Measurements from ENCODE around the gene BCAR3. TPM values are rescaled to one million over a fixed set of nuclear protein-coding genes. Genes with fewer than 3 reads are reported as not detected.
A peak's percentile ranks its signal among the peaks of the same experiment; 100 is the strongest.

Gene BCAR3
- polyA plus RNA-seq (2013, experiment 1 of 2): 9.4 TPM
- polyA plus RNA-seq (2013, experiment 2 of 2): 13.0 TPM

DNA sequence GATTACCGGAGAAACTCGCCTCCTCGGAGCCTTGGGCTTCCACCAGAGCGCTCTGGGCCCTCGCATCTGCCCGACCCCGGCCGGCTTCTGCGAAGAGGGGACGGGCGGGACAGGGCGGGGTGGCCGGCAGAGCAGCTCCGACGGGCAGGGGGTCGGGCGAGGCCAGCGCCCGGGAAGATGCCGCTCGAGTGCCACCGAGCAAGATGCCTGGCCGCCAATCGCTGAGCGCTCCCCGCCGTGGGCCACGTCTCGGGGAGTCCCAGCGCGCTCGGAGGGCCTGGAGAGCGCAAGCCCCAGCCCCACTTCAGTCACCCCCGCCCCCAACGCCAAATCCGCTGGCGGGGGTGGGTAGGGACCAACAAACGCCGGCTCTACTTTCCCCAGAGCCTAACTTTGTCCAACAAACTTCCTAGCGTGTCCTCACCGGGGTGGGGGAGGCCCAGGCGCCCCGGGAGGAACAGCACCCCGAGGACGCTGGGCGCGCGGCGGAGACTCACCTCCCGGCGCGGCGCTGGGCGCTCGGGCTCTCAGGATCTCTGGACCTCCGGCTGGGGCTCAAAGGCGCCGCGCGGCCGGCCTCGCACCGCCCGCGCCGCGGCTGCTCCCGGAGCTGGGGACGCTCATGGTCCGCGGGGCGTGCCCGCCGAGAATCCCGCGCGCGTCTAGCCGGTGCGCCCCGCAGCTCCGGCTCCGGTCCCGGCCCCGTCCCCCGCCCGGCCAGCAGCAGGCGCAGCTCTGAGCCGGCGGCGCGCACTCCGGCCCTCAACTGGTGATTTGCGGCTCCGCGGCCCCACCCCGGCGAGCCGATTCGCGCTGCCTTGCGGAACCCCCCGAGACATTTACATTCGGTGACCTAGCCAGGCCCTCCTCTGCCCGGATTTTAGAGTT, at the start of gene BCAR3:
TSS of gene BCAR3 (minus strand) at position 737 of the 888 bp plus-strand sequence. CDS start 6,907 bp downstream, outside the sequence.
- H3K27me3 ChIP-seq (ENCODE audit: insufficient read depth, low read length): peaks cover 28% of the 10 kb centered on the region
- peak within 1 kb of the TSS; percentile 75 for H3K9ac ChIP-seq (ENCODE audit: low read depth, low read length)
- H3K4me1 ChIP-seq (ENCODE audit: insufficient read depth, low read length): peaks cover 9% of the 10 kb centered on the region
- H3K4me3 ChIP-seq (ENCODE audit: low read length): peak within 1 kb of the TSS; percentile 60
- WGBS: under 1% methylated on average over 105 of the region's 105 CpGs
- peak within 1 kb of the TSS; percentile 27 for H3K27ac ChIP-seq (ENCODE audit: low read depth, low read length)
- H3K36me3 ChIP-seq (ENCODE audit: insufficient read depth, low read length): no peaks in the 10 kb centered on the region
- no peaks in the 10 kb centered on the region for H3K9me3 ChIP-seq (ENCODE audit: insufficient read depth, low read depth, low read length)

DNA sequence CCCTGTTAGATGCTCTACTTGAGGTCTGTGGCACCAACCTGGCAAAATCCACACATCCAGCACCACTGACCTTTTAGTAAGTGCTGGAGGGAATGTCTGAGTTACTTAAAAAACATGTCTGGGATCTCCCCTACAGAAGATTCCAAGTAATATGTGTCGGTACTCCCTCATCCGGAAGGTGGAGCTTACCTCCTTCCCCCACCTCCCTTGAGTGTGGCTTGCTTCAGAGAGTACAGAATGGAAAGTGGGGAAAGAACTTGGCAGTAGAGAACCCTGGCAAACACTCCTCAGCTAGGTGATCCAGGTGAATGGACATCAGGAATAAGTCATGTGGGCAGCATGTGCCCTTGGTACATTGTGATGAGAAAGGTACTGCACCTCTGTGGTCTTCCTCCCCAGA, 49.0 kb upstream of the BCAR3 start:
- Histone ChIP-seq H3K4me3 (ENCODE audit: low read length) (no peak overlapping the region), H3K27ac (ENCODE audit: low read depth, low read length) (no peak overlapping the region), H3K9ac (ENCODE audit: low read depth, low read length) (no peak overlapping the region), H3K27me3 (ENCODE audit: insufficient read depth, low read length) (no peaks in the 10 kb centered on the region), H3K4me1 (ENCODE audit: insufficient read depth, low read length) (peaks cover 11% of the 10 kb centered on the region), H3K9me3 (ENCODE audit: insufficient read depth, low read depth, low read length) (no peaks in the 10 kb centered on the region), H3K36me3 (ENCODE audit: insufficient read depth, low read length) (no peaks in the 10 kb centered on the region)
- 94% methylated on average over 2 of the region's 2 CpGs for WGBS

DNA sequence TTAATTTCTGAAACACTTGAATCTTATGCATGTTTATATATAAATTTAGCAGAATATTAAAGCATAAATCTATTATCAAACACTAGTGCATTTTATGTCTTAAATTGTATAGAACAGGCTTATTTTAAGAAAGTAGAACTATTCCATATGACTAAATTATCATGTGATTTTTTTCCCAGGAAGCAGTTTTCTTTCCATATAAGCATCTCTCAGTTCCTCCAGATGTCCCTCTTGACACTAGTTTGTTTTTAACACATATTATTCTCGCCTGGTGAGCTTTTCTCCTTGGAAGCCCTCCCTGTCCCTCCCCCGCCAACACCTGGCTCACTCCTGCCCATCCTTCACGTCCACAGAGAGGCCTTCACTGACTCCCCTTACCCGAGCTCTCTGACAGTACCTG, 48.3 kb upstream of the BCAR3 start:
- Histone ChIP-seq H3K4me1 (ENCODE audit: insufficient read depth, low read length) (peaks cover 11% of the 10 kb centered on the region), H3K27me3 (ENCODE audit: insufficient read depth, low read length) (no peaks in the 10 kb centered on the region), H3K36me3 (ENCODE audit: insufficient read depth, low read length) (no peaks in the 10 kb centered on the region), H3K27ac (ENCODE audit: low read depth, low read length) (no peak overlapping the region), H3K4me3 (ENCODE audit: low read length) (no peak overlapping the region), H3K9ac (ENCODE audit: low read depth, low read length) (no peak overlapping the region), H3K9me3 (ENCODE audit: insufficient read depth, low read depth, low read length) (no peaks in the 10 kb centered on the region)
- WGBS: 81% methylated on average over 4 of the region's 4 CpGs

DNA sequence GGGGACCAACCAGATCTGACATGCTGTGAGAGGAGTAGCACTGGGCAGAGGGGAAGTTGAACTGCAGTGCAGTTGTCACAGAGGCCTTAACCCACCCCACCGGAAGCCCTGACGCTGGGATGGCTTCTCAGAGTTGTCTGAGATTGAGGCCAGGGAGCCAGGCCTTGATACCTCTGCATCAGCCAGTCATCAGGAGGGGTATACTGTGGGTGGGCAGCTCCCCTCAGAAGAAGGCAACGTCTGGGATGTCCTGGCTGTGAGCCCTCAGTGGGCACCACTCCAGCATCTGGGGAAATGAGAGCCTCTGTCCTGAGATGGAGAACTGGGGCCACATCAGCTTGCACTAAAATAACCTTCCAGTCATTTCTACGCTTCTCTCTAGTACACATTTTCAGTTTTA, 47.9 kb upstream of the BCAR3 start:
- Histone ChIP-seq H3K9ac (ENCODE audit: low read depth, low read length) (no peak overlapping the region), H3K36me3 (ENCODE audit: insufficient read depth, low read length) (no peaks in the 10 kb centered on the region), H3K4me1 (ENCODE audit: insufficient read depth, low read length) (peaks cover 11% of the 10 kb centered on the region), H3K27me3 (ENCODE audit: insufficient read depth, low read length) (no peaks in the 10 kb centered on the region), H3K9me3 (ENCODE audit: insufficient read depth, low read depth, low read length) (no peaks in the 10 kb centered on the region), H3K4me3 (ENCODE audit: low read length) (no peak overlapping the region), H3K27ac (ENCODE audit: low read depth, low read length) (no peak overlapping the region)
- WGBS: 90% methylated on average over 4 of the region's 4 CpGs

DNA sequence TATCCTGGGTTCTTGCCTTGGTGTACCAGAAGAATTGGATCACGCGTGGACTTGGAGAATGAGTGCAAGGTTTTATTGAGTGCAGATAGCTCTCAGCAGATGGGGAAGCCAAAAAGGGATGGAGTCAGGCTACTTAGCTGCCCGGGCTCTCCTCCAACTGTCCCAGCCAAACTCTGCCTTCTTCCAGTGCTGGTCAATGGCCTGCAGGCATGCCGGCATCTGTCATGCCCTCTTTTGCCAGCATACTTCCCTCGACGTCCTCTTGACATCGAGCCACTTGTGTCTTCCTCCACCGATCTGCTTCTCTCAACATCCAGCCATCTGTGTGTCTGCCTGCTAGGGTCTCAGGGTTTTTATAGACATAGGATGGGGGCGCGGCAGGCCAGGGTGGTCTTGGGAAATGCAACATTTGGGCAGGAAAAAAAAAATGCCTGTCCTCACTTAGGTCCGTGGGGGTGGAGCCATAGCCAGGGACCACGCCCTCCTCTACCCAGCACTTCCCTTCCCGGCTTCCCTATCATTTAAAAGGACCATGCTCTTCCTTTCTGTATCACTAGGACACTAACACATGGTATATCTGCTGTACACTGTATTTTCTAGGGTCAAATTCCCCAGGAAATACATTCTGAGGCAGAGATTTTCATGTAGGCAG, 47.0 kb upstream of the BCAR3 start:
- no peaks in the 10 kb centered on the region for H3K27me3 ChIP-seq (ENCODE audit: insufficient read depth, low read length)

DNA sequence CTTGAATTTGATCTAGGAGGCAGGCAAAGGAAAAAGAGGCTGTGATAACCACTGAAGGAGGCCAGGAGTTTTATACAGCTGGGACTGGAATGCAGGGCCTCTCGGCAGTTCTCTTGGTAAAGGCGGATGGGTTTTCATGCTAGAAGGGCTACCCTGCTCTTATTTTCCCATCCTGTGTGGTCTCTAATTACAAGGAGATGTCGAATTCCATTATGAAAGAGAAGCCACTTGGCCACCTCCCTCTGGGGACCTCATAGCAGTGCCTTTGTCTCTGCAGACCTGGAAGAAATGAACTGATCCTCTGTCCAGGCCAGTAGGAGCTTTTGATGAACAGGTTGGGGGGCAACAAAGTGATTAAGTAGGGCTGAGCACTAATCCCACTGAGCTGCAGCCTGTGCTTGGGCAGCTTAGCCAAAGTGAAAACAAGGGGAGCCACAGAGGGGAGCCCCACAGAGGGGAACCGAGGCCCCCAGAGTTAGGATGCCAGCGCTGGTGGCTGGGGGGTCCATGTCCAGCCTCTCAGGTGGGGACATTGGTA, 42.2 kb upstream of the BCAR3 start:
- WGBS: 82% methylated on average over 5 of the region's 5 CpGs
- no peaks in the 10 kb centered on the region for H3K27me3 ChIP-seq (ENCODE audit: insufficient read depth, low read length)
- H3K9ac ChIP-seq (ENCODE audit: low read depth, low read length): peak overlapping the region; percentile 38; the same call in 1 of the 2 replicates
- H3K27ac ChIP-seq (ENCODE audit: low read depth, low read length): peak overlapping the region; percentile 43; the same call in 1 of the 2 replicates
- no peaks in the 10 kb centered on the region for H3K36me3 ChIP-seq (ENCODE audit: insufficient read depth, low read length)
- H3K9me3 ChIP-seq (ENCODE audit: insufficient read depth, low read depth, low read length): no peaks in the 10 kb centered on the region
- H3K4me3 ChIP-seq (ENCODE audit: low read length): no peak overlapping the region
- peaks cover 25% of the 10 kb centered on the region for H3K4me1 ChIP-seq (ENCODE audit: insufficient read depth, low read length)

More for the DNA sequence above, 47.0 kb upstream of the BCAR3 start:
- H3K9ac ChIP-seq (ENCODE audit: low read depth, low read length): no peak overlapping the region
- no peak overlapping the region for H3K27ac ChIP-seq (ENCODE audit: low read depth, low read length)
- WGBS: 93% methylated on average over 13 of the region's 13 CpGs
- no peak overlapping the region for H3K4me3 ChIP-seq (ENCODE audit: low read length)
- H3K4me1 ChIP-seq (ENCODE audit: insufficient read depth, low read length): peaks cover 16% of the 10 kb centered on the region
- H3K9me3 ChIP-seq (ENCODE audit: insufficient read depth, low read depth, low read length): no peaks in the 10 kb centered on the region
- H3K36me3 ChIP-seq (ENCODE audit: insufficient read depth, low read length): no peaks in the 10 kb centered on the region

DNA sequence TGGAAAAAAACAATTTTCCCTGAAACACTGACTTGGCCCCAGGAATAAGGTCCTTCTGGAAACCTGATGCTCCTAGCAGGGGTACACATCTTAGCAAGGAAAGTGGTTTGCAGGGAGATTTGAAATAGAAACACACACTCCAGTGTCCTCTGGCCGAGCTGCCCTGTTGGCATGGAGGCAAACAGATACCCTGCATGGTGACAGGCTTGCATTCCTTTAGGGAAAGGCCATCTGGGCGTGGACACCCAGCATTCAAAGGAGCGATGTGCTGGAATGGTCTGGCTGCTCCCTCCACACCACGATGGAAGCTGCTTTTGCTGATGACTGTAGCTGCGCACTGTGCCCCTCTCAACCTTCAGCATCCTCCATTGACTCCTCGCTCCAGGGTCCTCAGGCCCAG, 41.5 kb upstream of the BCAR3 start:
- no peaks in the 10 kb centered on the region for H3K9me3 ChIP-seq (ENCODE audit: insufficient read depth, low read depth, low read length)
- peaks cover 25% of the 10 kb centered on the region for H3K4me1 ChIP-seq (ENCODE audit: insufficient read depth, low read length)
- no peak overlapping the region for H3K4me3 ChIP-seq (ENCODE audit: low read length)
- no peaks in the 10 kb centered on the region for H3K36me3 ChIP-seq (ENCODE audit: insufficient read depth, low read length)
- H3K27me3 ChIP-seq (ENCODE audit: insufficient read depth, low read length): no peaks in the 10 kb centered on the region
- WGBS: 89% methylated on average over 6 of the region's 6 CpGs
- H3K9ac ChIP-seq (ENCODE audit: low read depth, low read length): peak overlapping the region; percentile 38; the same call in 1 of the 2 replicates
- peak overlapping the region; percentile 43 for H3K27ac ChIP-seq (ENCODE audit: low read depth, low read length)

DNA sequence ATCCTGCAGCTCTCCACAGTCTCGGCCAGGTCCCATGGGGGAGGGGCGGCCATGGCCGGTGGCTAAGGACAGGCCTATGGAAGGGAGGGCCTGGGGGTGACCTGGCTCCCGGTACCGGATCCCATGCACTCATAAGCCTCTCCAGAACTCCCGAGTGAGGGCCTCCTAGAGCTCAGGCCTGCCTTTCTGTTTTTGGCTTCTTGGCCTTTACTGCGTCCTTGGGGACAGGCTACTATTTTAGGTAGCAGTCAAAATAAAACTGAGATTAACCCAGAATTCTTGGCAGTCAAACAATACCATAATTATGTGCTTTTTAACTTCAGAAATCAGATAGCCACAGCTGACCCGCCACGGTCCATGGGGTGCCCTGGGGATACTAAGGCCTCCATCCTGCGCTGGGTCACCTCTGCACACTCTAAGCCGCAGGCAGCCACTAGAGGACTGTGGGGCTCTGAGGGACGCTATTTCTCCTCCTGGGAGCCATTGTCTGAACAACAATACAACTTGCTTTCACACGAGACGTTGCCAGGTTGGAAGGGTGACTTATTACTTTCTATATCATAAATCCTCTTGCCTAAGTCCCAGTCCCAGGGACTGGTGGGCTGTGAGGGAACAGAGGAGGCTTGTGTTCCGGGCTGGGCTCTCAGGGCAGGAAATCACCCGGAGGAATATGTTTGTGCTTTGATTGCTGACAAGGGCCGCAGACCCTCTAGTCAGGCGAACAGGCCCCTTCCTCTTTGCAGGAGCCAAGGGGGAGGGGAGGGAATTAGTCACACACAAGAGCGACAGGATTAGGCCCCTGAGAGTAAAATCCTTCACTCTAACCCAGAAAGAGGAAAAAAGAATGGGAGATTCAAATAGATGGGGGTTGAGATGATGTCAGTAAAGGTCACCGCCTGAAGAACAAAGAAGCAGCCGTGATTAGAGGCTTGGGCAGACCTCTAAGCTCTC, 40.7 kb upstream of the BCAR3 start:
- peak overlapping the region; percentile 43 for H3K27ac ChIP-seq (ENCODE audit: low read depth, low read length)
- H3K4me1 ChIP-seq (ENCODE audit: insufficient read depth, low read length): peaks cover 25% of the 10 kb centered on the region
- 69% methylated on average over 18 of the region's 21 CpGs for WGBS
- no peak overlapping the region for H3K4me3 ChIP-seq (ENCODE audit: low read length)
- no peaks in the 10 kb centered on the region for H3K27me3 ChIP-seq (ENCODE audit: insufficient read depth, low read length)
- H3K9ac ChIP-seq (ENCODE audit: low read depth, low read length): peak overlapping the region; percentile 38; the same call in 1 of the 2 replicates
- no peaks in the 10 kb centered on the region for H3K36me3 ChIP-seq (ENCODE audit: insufficient read depth, low read length)
- no peaks in the 10 kb centered on the region for H3K9me3 ChIP-seq (ENCODE audit: insufficient read depth, low read depth, low read length)

DNA sequence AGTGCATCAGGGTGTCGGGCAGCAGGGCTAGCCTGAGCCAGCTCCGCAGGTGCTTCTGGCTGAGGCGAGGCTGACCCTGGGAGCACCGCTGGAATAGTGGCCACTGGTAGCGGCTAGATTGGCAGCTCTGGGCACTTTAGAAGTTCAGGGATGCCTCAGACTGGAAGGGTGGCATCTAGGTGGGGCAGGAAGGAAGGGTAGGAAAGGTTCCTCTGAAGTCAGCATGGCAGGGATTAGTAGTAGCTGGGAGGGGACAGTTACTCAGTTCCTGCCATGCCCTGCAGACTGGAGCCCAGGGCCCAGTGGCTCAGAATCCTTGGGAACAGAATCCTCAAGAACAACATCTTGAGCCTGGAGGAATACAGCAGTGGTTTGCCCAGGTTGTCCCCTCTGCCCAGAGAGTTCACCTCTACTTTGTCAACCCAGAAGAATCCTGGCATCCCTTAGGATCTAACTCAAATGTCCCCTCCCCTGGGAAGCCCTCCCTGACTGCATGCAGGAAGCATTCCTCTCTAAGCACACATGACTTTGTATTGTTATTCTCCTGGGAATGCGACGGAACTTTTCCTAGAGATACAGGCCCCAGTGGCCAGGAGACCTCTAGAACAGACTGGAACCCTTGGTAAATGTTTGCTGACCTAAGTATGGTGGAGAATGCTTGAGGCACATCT, 39.5 kb upstream of the BCAR3 start:
- Histone ChIP-seq H3K27ac (ENCODE audit: low read depth, low read length) (no peak overlapping the region), H3K9ac (ENCODE audit: low read depth, low read length) (no peak overlapping the region)
- WGBS: 96% methylated on average over 7 of the region's 7 CpGs

DNA sequence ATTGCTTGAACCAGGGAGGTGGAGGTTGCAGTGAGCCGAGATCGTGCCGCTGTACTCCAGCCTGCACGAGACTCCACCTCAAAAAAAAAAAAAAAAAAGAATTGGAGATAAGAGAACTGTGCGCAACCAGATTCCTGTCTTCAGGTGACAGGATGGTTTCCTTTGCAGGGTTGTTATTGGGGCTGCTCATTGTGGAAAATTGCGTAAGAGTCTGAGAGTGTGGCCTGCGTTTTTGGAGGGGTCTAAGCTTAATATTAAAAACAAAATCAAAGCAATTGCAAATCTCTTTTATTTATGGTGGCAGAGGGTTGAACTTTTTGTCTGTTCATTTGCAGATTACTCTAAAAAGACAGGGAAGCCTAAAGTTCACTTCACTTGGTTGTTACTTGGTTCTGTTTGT, 36.0 kb upstream of the BCAR3 start:
- 96% methylated on average over 6 of the region's 7 CpGs for WGBS
- H3K27ac ChIP-seq (ENCODE audit: low read depth, low read length): no peak overlapping the region
- H3K4me3 ChIP-seq (ENCODE audit: low read length): no peak overlapping the region
- H3K36me3 ChIP-seq (ENCODE audit: insufficient read depth, low read length): no peaks in the 10 kb centered on the region
- no peak overlapping the region for H3K9ac ChIP-seq (ENCODE audit: low read depth, low read length)
- H3K9me3 ChIP-seq (ENCODE audit: insufficient read depth, low read depth, low read length): no peaks in the 10 kb centered on the region
- no peaks in the 10 kb centered on the region for H3K27me3 ChIP-seq (ENCODE audit: insufficient read depth, low read length)
- peaks cover 10% of the 10 kb centered on the region for H3K4me1 ChIP-seq (ENCODE audit: insufficient read depth, low read length)

More for the DNA sequence above, 39.5 kb upstream of the BCAR3 start:
- Histone ChIP-seq H3K4me1 (ENCODE audit: insufficient read depth, low read length) (peaks cover 25% of the 10 kb centered on the region), H3K36me3 (ENCODE audit: insufficient read depth, low read length) (no peaks in the 10 kb centered on the region), H3K4me3 (ENCODE audit: low read length) (no peak overlapping the region), H3K9me3 (ENCODE audit: insufficient read depth, low read depth, low read length) (no peaks in the 10 kb centered on the region), H3K27me3 (ENCODE audit: insufficient read depth, low read length) (no peaks in the 10 kb centered on the region)

All from HUES64 (cell line).